Adrenal gland (tissue), 12 donors: ENCODE data around the gene EXT2. TPM values are rescaled to one million over a fixed set of nuclear protein-coding genes. Genes with fewer than 3 reads are reported as not detected.

Source experiments
- DNase-seq, 7 donors: peaks; one replicate each; pipeline ENCODE4 v3.0.0-alpha.2; 2019 to 2020
- H3K27ac ChIP-seq, 5 donors: fragments of 200-600 bp; sonication (generic) in 4 of 5; 1 replicate in 3 of 5; 2 replicates in 2 of 5; pipeline versions ENCODE4 v1.5.1 to v1.8.0; 2016 to 2020; ENCODE audit warnings: mild to moderate bottlenecking in 1 of 5
- H3K27me3 ChIP-seq: fragments of 200-600 bp; 2 replicates; pipeline ENCODE4 v1.8.0; 2021
- H3K36me3 ChIP-seq, 2 donors: fragments of 200-600 bp; replicated peaks in 1 of 2; 1 replicate in 1 of 2; 2 replicates in 1 of 2; pipeline versions ENCODE4 v1.5.1 to v1.8.0; 2018 to 2022
- H3K4me1 ChIP-seq, 2 donors: fragments of 200-600 bp; replicated peaks in 1 of 2; 1 replicate in 1 of 2; 2 replicates in 1 of 2; pipeline versions ENCODE4 v1.5.1 to v1.8.0; 2018 to 2021
- H3K4me3 ChIP-seq, 4 donors: fragments of 200-600 bp; sonication (generic) in 3 of 4; one replicate each; pipeline ENCODE4 v1.5.1; 2016 to 2018
- H3K9me3 ChIP-seq, 3 donors: fragments of 200-600 bp; sonication (generic) in 1 of 3; replicated peaks in 1 of 3; 1 replicate in 2 of 3; 2 replicates in 1 of 3; pipeline versions ENCODE4 v1.5.1 to v1.8.0; 2016 to 2021
- POLR2A ChIP-seq, 2 donors: fragments of 450-650 bp; IDR thresholded peaks; one replicate each; pipeline ENCODE4 v1.6.1; 2017; ENCODE audit warnings: antibody characterized with exemption in 2 of 2, mild to moderate bottlenecking in 2 of 2, moderate library complexity in 1 of 2
- WGBS, 4 donors: extraction: QIAGEN DNeasy Blood & Tissue Kit in 2 of 4; methylation state at CpG; one replicate each; pipeline versions ENCODE4 v1.1.5 to v1.1.7; 2013 to 2017; 5-methylcytosine and 5-hydroxymethylcytosine counted together
- intact Hi-C, 2 donors: fragments of 100-400 bp; cut with DNase I; formaldehyde crosslinking; loops; one replicate each; pipeline versions ENCODE4 v1.14.1 to v1.15.0; 2022 to 2023
- polyA plus RNA-seq, 3 donors: library from polyadenylated mRNA; stranded (reverse); fragments of 200-250 nt in 2 of 3; fragments of 350-450 nt in 1 of 3; fragmentation: Illumina TruSeq in 1 of 3; extraction: RNeasy Lipid Tissue Mini Kit (QIAGEN cat#74804) in 1 of 3; gene quantifications; one replicate each; pipeline ENCODE4 v1.2.3, GENCODE V29; 2013 to 2014
- total RNA-seq, 9 donors: library from RNA; depleted of rRNA in 4 of 9; stranded (reverse); fragments of >200 nt in 4 of 9; fragments of 120-200 nt in 1 of 9; fragmentation: NEBNext Ultra II Directional in 1 of 9; extraction: Animal tissue kit (Norgen Biotek cat#: 25700) in 1 of 9; gene quantifications; one replicate each; pipeline versions ENCODE4 v1.1.0 to v1.2.4, GENCODE V29; 2013 to 2023
- TF ChIP-seq, protein P1 (sequence below), 6 experiments: fragments of 450-650 bp in 4 of 6; fragments of 200-600 bp in 2 of 6; sonication (generic) in 1 of 6; IDR thresholded peaks; 1 replicate in 5 of 6; 2 replicates in 1 of 6; pipeline versions ENCODE4 v1.5.1 to v1.8.0; 2016 to 2021; ENCODE audit warnings: antibody characterized with exemption in 6 of 6, mild to moderate bottlenecking in 2 of 6, moderate library complexity in 1 of 6
- donor health status: healthy with polysubstance abuse.
- donor health status: Bipolar disorder and iron deficiency.
- donor health status: DM: yes; HTN: yes; CAD: no.
- donor health status: DM: no; HTN: no; CAD: no.
- donor health status: DM: no; HTN: no; CAD: no.
- donor health status: DM: yes; HTN: yes; CAD: no.

EXT2 gene
- total and polyA plus RNA-seq, 12 donors: 28.7 to 89.3 (median 46.3) TPM

GRCh38 chr11:44147751-44148150 lies 52.3 kb downstream of the EXT2 start:
- no peaks in the 10 kb centered on the region for H3K36me3 ChIP-seq
- 95 to 98% (median 96%) methylated on average over 3 of the region's 3 CpGs for WGBS, 4 donors

GRCh38 chr11:44149651-44150050 lies 54.2 kb downstream of the EXT2 start:
- Histone ChIP-seq H3K27ac (no peak overlapping the region), H3K36me3 (no peaks in the 10 kb centered on the region), H3K4me1 (peaks cover 0 to 3% of the 10 kb centered on the region in 2 donors), H3K4me3 (no peak overlapping the region), H3K27me3 (no peaks in the 10 kb centered on the region), H3K9me3 (no peaks in the 10 kb centered on the region)
- TF ChIP-seq POLR2A (IDR thresholded peaks at IDR 0.05): no peak
- TF ChIP-seq, protein P1, sequence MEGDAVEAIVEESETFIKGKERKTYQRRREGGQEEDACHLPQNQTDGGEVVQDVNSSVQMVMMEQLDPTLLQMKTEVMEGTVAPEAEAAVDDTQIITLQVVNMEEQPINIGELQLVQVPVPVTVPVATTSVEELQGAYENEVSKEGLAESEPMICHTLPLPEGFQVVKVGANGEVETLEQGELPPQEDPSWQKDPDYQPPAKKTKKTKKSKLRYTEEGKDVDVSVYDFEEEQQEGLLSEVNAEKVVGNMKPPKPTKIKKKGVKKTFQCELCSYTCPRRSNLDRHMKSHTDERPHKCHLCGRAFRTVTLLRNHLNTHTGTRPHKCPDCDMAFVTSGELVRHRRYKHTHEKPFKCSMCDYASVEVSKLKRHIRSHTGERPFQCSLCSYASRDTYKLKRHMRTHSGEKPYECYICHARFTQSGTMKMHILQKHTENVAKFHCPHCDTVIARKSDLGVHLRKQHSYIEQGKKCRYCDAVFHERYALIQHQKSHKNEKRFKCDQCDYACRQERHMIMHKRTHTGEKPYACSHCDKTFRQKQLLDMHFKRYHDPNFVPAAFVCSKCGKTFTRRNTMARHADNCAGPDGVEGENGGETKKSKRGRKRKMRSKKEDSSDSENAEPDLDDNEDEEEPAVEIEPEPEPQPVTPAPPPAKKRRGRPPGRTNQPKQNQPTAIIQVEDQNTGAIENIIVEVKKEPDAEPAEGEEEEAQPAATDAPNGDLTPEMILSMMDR (IDR thresholded peaks at IDR 0.05): no peak
- intact Hi-C loops: no loop called here
- DNase-seq: no peak
- WGBS, 4 donors: 67 to 77% (median 71%) methylated on average over 2 of the region's 2 CpGs

More at GRCh38 chr11:44147751-44148150, 52.3 kb downstream of the EXT2 start:
- intact Hi-C loops: no loop called here
- H3K27ac ChIP-seq: no peak overlapping the region
- H3K4me3 ChIP-seq: no peak overlapping the region
- H3K9me3 ChIP-seq: no peaks in the 10 kb centered on the region
- H3K4me1 ChIP-seq: peaks cover 0 to 9% of the 10 kb centered on the region in 2 donors
- no peaks in the 10 kb centered on the region for H3K27me3 ChIP-seq
- no peak for TF ChIP-seq POLR2A (IDR thresholded peaks at IDR 0.05)
- TF ChIP-seq, protein P1 (IDR thresholded peaks at IDR 0.05): no peak
- no peak for DNase-seq

GRCh38 chr11:44150401-44150800 lies 54.9 kb downstream of the EXT2 start:
- TF ChIP-seq POLR2A (IDR thresholded peaks at IDR 0.05): no peak
- TF ChIP-seq, protein P1 (IDR thresholded peaks at IDR 0.05): no peak
- 73 to 94% (median 84%) methylated on average over 1 of the region's 1 CpG for WGBS, 4 donors
- no peaks in the 10 kb centered on the region for H3K4me1 ChIP-seq
- H3K27ac ChIP-seq: no peak overlapping the region
- no peaks in the 10 kb centered on the region for H3K9me3 ChIP-seq
- no peak for DNase-seq
- H3K27me3 ChIP-seq: no peaks in the 10 kb centered on the region
- no peaks in the 10 kb centered on the region for H3K36me3 ChIP-seq
- intact Hi-C loops: no loop called here
- H3K4me3 ChIP-seq: no peak overlapping the region

DNA sequence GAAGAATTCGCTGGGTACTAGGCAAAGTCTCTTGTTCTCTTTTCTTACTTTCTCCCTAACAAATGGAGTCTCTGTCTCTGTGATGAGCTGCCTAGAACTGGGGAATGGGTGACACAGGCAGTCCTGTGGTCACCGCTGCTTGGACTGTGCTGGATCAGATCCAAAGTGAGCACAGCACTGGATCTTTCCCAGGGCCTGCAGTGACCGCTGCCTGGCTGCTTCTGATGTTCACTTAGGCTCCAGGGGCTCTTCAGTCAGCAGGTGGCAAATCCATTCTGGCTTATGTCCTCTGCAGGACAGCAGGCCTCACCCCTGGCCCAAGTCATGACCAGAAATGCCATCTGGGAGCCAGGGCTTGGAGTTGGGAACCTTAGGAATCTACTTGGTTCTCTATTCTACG lies 61.5 kb downstream of the EXT2 start:
- H3K9me3 ChIP-seq: no peaks in the 10 kb centered on the region
- H3K4me3 ChIP-seq: no peak overlapping the region
- DNase-seq: no peak
- TF ChIP-seq, protein P1 (IDR thresholded peaks at IDR 0.05): no peak
- TF ChIP-seq POLR2A (IDR thresholded peaks at IDR 0.05): no peak
- no peak overlapping the region for H3K27ac ChIP-seq
- no peaks in the 10 kb centered on the region for H3K36me3 ChIP-seq
- H3K4me1 ChIP-seq: peaks cover 0 to 4% of the 10 kb centered on the region in 2 donors
- intact Hi-C loops: no loop called here
- H3K27me3 ChIP-seq: no peaks in the 10 kb centered on the region
- WGBS, 4 donors: 94 to 99% (median 95%) methylated on average over 4 of the region's 4 CpGs
